RWPE1 (cell line): ENCODE measurements around the gene LILRB4.

Source experiments
- CTCF ChIA-PET: fragments of 350-600 bp; sonication (Branson Sonifier 250); formaldehyde crosslinking; extraction: SDS; loops from one replicate; lab custom pipeline; 2021; lab: Yijun Ruan, JAX
- POLR2A ChIA-PET: fragments of 400-600 bp; formaldehyde crosslinking; extraction: SDS; loops from one replicate; lab custom pipeline; 2020; ENCODE audit warnings: antibody characterized with exemption; ENCODE audit not compliant: low non-redundant PET; lab: Yijun Ruan, JAX
- DNase-seq: peaks from one replicate; pipeline ENCODE4 v3.0.0; 2012; ENCODE audit warnings: low spot score
- H3K27ac ChIP-seq: fragments of 450-650 bp; 2 replicates; pipeline ENCODE4 v1.5.1; 2017
- CTCF ChIP-seq: fragments of 450-650 bp; conservative IDR thresholded peaks from 2 replicates; pipeline ENCODE4 v1.5.1; 2017; ENCODE audit warnings: low read depth, mild to moderate bottlenecking

LILRB4 gene

GRCh38 chr19:54682306-54682856 lies 19.6 kb downstream of the LILRB4 start:
- CTCF ChIA-PET = interaction anchor here (0.7 kb wide), 1 partner anchor 8 kb away, joined by 4 read pairs; no protein-coding TSS in a partner anchor
- H3K27ac ChIP-seq = no peak overlapping the region
- POLR2A ChIA-PET = no interaction called here
- no peak for TF ChIP-seq CTCF
- no peak for DNase-seq

- DNase-seq = peak; percentile 60
- ChIA-PET POLR2A (no interaction called here), CTCF (interaction anchor here (0.6 to 0.9 kb wide), 2 partner anchors 10 to 887 kb away, joined by 3 to 4 read pairs; no protein-coding TSS in a partner anchor)
- no peak overlapping the region for H3K27ac ChIP-seq
- TF ChIP-seq CTCF = no peak
Measured at GRCh38 chr19:54684527-54684926, 21.7 kb downstream of the LILRB4 start.

- TF ChIP-seq CTCF = no peak
- no peak overlapping the region for H3K27ac ChIP-seq
- no peak for DNase-seq
- ChIA-PET POLR2A (no interaction called here), CTCF (no interaction called here)
Measured at GRCh38 chr19:54691582-54692297, 29.0 kb downstream of the LILRB4 start.

GRCh38 chr19:54692298-54692615 lies 29.5 kb downstream of the LILRB4 start:
- ChIA-PET POLR2A (no interaction called here), CTCF (no interaction called here)
- no peak overlapping the region for H3K27ac ChIP-seq
- DNase-seq = no peak
- TF ChIP-seq CTCF = no peak

- no peak for TF ChIP-seq CTCF
- ChIA-PET CTCF (interaction anchor here (0.6 kb wide), 1 partner anchor 40 kb away, joined by 3 read pairs; no protein-coding TSS in a partner anchor), POLR2A (no interaction called here)
- H3K27ac ChIP-seq = no peak overlapping the region
- DNase-seq = no peak
Measured at GRCh38 chr19:54694648-54695047, 31.9 kb downstream of the LILRB4 start.

- POLR2A ChIA-PET = no interaction called here
- TF ChIP-seq CTCF = no peak
- CTCF ChIA-PET = no interaction called here
- no peak overlapping the region for H3K27ac ChIP-seq
- no peak for DNase-seq
Measured at GRCh38 chr19:54696117-54696548, 33.3 kb downstream of the LILRB4 start.
